ENCODE measurements around the gene RIMS4. TPM values are rescaled to one million over a fixed set of nuclear protein-coding genes. Genes with fewer than 3 reads are reported as not detected.

Gene RIMS4
- total and polyA plus RNA-seq, 2 of the 13 experiments (the other 11 are each of a cell fraction or from before 2014, with no cell fraction given) = 0.01 to 0.07 TPM

GRCh38 chr20:44727651-44728050 lies 82.7 kb downstream of the RIMS4 start:
- DNase-seq (ENCODE audit: low spot score) = no peak
- in situ Hi-C loops (cut with HindIII; ENCODE audit: extremely low pct_ligation_motif_present, low pct_unique_long_range_greater_than_20kb) (no loop called here), intact Hi-C loops (cut with micrococcal nuclease; ENCODE audit: unreplicated experiment) (no loop called here)
- Histone ChIP-seq H3K4me3 (replicated peaks in 1 of 3; ENCODE audit: insufficient read depth in 1 of 3, low read depth in 2 of 3, low read length in 3 of 3) (no peak overlapping the region), H3K4me2 (ENCODE audit: low read depth, low read length) (no peak overlapping the region), H3K79me2 (ENCODE audit: insufficient read depth, low read length) (no peaks in the 10 kb centered on the region), H3K27ac (ENCODE audit: extremely low read length, insufficient read depth, low read length) (no peak overlapping the region), H3K27me3 (ENCODE audit: control insufficient read depth in 1 of 2, insufficient read depth in 2 of 2, low read length in 2 of 2) (peaks cover 0 to 29% of the 10 kb centered on the region in 2 experiments; a peak in 3 of 5 replicates), H4K20me1 (ENCODE audit: insufficient read depth, low read length) (no peaks in the 10 kb centered on the region), H3K9me3 (ENCODE audit: low read length) (no peaks in the 10 kb centered on the region), H3K36me3 (replicated peaks in 1 of 2; ENCODE audit: control insufficient read depth in 1 of 2, insufficient read depth in 2 of 2, low read length in 2 of 2) (no peaks in the 10 kb centered on the region), H2AFZ (ENCODE audit: low read length) (no peak overlapping the region), H3K4me1 (ENCODE audit: insufficient read depth, low read length) (no peaks in the 10 kb centered on the region), H3K9ac (ENCODE audit: insufficient read depth, low read depth, low read length) (no peak overlapping the region)
- no peak for FAIRE-seq
- WGBS (ENCODE audit: low lambda C conversion rate) = 40% methylated on average over 2 of the region's 2 CpGs
- POLR2A ChIA-PET = no interaction called here
- ATAC-seq = no peak
- BruUV-seq (replicated peaks) = no TSS peak
- TF ChIP-seq CENPT (CRISPR knock-in tag; IDR thresholded peaks at IDR 0.05; ENCODE audit: low read depth) (no peak), ZNF263 (CRISPR knock-in tag; IDR thresholded peaks at IDR 0.05) (no peak), ZHX1 (CRISPR knock-in tag; IDR thresholded peaks at IDR 0.05; ENCODE audit: low read depth) (no peak), ZNF777 (CRISPR knock-in tag; IDR thresholded peaks at IDR 0.05) (no peak)
- TF ChIP-seq, protein P1, sequence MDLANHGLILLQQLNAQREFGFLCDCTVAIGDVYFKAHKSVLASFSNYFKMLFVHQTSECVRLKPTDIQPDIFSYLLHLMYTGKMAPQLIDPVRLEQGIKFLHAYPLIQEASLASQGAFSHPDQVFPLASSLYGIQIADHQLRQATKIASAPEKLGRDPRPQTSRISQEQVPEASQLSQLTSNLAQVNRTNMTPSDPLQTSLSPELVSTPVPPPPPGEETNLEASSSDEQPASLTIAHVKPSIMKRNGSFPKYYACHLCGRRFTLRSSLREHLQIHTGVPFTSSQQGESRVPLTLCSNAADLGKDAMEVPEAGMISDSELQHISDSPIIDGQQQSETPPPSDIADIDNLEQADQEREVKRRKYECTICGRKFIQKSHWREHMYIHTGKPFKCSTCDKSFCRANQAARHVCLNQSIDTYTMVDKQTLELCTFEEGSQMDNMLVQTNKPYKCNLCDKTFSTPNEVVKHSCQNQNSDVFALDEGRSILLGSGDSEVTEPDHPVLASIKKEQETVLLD (CRISPR knock-in tag; IDR thresholded peaks at IDR 0.05; ENCODE audit: low read depth) = no peak
- CTCF ChIA-PET (ENCODE audit: low intra/inter-chr PET ratio, low total read pairs) = no interaction called here
